AG04450 (cell line): ENCODE measurements around the gene GRIN1. TPM values are rescaled to one million over a fixed set of nuclear protein-coding genes. Genes with fewer than 3 reads are reported as not detected.

Experiments used
- CTCF ChIA-PET: fragments of 300-600, 350-600 bp; formaldehyde crosslinking; extraction: SDS; loops from one replicate; lab custom pipeline; 2022; ENCODE audit warnings: antibody characterized with exemption, inconsistent platforms; lab: Charles Lee
- POLR2A ChIA-PET: fragments of 350-600 bp; formaldehyde crosslinking; extraction: SDS; loops from one replicate; lab custom pipeline; 2021; ENCODE audit warnings: antibody characterized with exemption, inconsistent platforms; lab: Yijun Ruan, JAX
- DNase-seq: peaks from one replicate; pipeline ENCODE4 v3.0.0-alpha.2; 2011; ENCODE audit warnings: low read depth, low spot score
- H3K27ac ChIP-seq: one replicate; pipeline ENCODE4 v1.5.1; 2012; ENCODE audit warnings: low read depth, low read length, control low read depth
- H3K27me3 ChIP-seq: one replicate; pipeline ENCODE4 v1.6.0; 2012; ENCODE audit warnings: low read length; ENCODE audit not compliant: control insufficient read depth, insufficient read depth
- H3K4me3 ChIP-seq: 2 replicates; pipeline ENCODE4 v1.5.1; 2011; ENCODE audit warnings: mild to moderate bottlenecking, low read depth, low read length, control low read depth
- H3K9me3 ChIP-seq: 2 replicates; pipeline ENCODE4 v1.5.1; 2012; ENCODE audit warnings: low read length; ENCODE audit not compliant: control insufficient read depth, insufficient read depth
- polyA plus RNA-seq: library from polyadenylated mRNA; depleted of rRNA; stranded (reverse); fragments of >200 nt; gene quantifications from 2 replicates; pipeline ENCODE4 v1.2.3, GENCODE V29; 2011
- TF ChIP-seq, protein P1 (sequence below): IDR thresholded peaks from 2 replicates; pipeline ENCODE4 v1.5.1; 2011; ENCODE audit warnings: low read depth, low read length, control low read depth, inconsistent platforms

Gene GRIN1
- polyA plus RNA-seq, 1 experiment: not detected

DNA sequence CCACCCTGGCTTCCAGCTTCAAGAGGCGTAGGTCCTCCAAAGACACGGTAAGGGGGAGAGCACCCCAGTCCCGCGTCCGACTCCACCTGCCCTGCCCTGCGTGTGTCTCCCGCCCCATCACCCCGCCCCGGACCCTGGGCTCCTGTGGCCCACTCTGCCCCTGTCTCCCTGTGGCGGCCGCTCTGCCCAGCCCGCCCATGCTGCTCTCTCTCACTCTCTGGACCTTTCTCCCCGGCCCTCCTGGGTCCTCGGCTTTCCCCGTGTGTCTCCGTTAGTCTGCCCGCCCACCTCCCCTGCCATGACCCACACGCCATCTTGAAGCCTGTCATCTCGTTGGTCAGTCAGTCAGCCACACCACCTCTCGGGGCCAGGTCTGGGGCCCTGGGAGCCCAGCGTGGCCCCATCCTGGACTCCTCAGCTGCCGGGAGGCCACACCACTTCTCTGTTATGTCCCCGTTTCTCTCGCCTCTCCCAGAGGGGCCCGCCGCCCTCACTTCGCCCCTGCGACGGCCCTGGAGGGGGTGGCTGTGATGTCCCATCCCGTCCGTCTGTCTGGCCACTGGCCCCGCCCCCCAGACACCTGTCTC is 26.4 kb downstream of the GRIN1 start:
- H3K27ac ChIP-seq: no peak overlapping the region
- H3K27me3 ChIP-seq: peaks cover 60% of the 10 kb centered on the region
- ChIA-PET POLR2A (interaction anchor here (1.4 kb wide), 1 partner anchor 24 kb away, joined by 3 read pairs; no protein-coding TSS in a partner anchor), CTCF (no interaction called here)
- no peak for DNase-seq
- TF ChIP-seq, protein P1, sequence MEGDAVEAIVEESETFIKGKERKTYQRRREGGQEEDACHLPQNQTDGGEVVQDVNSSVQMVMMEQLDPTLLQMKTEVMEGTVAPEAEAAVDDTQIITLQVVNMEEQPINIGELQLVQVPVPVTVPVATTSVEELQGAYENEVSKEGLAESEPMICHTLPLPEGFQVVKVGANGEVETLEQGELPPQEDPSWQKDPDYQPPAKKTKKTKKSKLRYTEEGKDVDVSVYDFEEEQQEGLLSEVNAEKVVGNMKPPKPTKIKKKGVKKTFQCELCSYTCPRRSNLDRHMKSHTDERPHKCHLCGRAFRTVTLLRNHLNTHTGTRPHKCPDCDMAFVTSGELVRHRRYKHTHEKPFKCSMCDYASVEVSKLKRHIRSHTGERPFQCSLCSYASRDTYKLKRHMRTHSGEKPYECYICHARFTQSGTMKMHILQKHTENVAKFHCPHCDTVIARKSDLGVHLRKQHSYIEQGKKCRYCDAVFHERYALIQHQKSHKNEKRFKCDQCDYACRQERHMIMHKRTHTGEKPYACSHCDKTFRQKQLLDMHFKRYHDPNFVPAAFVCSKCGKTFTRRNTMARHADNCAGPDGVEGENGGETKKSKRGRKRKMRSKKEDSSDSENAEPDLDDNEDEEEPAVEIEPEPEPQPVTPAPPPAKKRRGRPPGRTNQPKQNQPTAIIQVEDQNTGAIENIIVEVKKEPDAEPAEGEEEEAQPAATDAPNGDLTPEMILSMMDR: no peak
- peaks cover 3% of the 10 kb centered on the region; the same call in 1 of the 2 replicates for H3K9me3 ChIP-seq
- no peak overlapping the region for H3K4me3 ChIP-seq

DNA sequence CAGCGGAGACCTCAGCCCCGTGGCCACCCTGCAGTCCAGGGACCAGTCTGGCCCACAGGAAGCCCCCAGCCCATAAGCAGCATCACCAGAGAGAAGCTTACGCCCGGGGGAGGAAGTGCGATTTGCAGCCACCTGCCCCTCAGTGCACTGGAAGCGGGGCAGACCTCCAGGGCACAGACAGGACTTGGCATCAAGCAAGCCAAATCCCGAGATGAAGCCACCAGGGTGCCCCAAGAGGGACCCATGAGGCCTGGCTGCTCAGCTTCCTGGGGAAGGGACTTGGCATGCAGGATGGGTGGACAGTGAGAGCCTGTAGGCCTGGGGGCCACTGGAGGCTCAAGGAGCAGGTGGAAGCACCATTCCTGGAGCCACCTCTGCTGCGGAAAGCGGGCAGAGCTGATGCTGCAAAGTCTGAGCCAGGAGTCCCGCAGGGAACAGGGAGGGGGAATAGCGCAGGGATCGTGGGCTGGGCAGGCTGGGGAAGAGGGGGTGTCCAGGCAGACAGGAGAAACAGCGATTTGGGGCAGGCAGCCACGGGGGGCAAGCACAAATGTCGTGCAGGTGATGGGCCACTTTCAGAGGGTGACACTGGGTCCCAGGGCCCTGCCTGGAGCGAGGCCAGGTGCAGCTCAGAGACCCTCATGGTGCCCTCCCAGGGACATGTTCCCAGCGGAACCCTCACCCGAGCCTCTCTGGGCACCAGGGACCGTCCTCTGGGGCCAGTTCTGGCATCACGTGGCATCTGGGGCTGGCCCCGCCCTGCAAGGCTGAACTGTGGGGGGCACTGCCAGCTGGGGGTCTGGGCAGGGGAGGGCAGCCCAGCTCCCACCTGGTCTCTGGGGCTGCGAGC is 27.7 kb downstream of the GRIN1 start:
- H3K27me3 ChIP-seq: peaks cover 67% of the 10 kb centered on the region
- H3K9me3 ChIP-seq: peaks cover 3% of the 10 kb centered on the region; the same call in 1 of the 2 replicates
- POLR2A ChIA-PET: no interaction called here
- no peak overlapping the region for H3K27ac ChIP-seq
- no peak overlapping the region for H3K4me3 ChIP-seq
- TF ChIP-seq, protein P1: no peak
- CTCF ChIA-PET: interaction anchor here (0.6 kb wide), 1 partner anchor 46 kb away, joined by 3 read pairs; no protein-coding TSS in a partner anchor
- DNase-seq: no peak

DNA sequence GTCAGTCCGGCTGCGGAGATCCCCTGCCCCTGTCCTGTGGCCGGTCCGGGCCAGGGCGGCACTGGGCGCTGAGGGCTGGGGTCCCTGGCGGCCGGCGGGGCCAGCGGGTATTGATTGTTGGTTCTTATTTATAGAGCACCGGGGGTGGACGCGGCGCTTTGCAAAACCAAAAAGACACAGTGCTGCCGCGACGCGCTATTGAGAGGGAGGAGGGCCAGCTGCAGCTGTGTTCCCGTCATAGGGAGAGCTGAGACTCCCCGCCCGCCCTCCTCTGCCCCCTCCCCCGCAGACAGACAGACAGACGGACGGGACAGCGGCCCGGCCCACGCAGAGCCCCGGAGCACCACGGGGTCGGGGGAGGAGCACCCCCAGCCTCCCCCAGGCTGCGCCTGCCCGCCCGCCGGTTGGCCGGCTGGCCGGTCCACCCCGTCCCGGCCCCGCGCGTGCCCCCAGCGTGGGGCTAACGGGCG is 28.4 kb downstream of the GRIN1 start:
- Histone ChIP-seq H3K4me3 (no peak overlapping the region), H3K9me3 (peaks cover 3% of the 10 kb centered on the region; the same call in 1 of the 2 replicates), H3K27me3 (peaks cover 71% of the 10 kb centered on the region), H3K27ac (no peak overlapping the region)
- CTCF ChIA-PET: interaction anchor here (0.6 kb wide), 1 partner anchor 47 kb away, joined by 3 read pairs; no protein-coding TSS in a partner anchor
- no peak for DNase-seq
- POLR2A ChIA-PET: no interaction called here
- TF ChIP-seq, protein P1: no peak

GRCh38 chr9:137167747-137168572 is 29.0 kb downstream of the GRIN1 start:
- Histone ChIP-seq H3K27me3 (peaks cover 71% of the 10 kb centered on the region), H3K9me3 (peaks cover 3% of the 10 kb centered on the region; the same call in 1 of the 2 replicates), H3K27ac (no peak overlapping the region), H3K4me3 (no peak overlapping the region)
- POLR2A ChIA-PET: no interaction called here
- TF ChIP-seq, protein P1: no peak
- CTCF ChIA-PET: no interaction called here
- no peak for DNase-seq
